ENCODE measurements around the gene CLTB. TPM values are rescaled to one million over a fixed set of nuclear protein-coding genes. Genes with fewer than 3 reads are reported as not detected.
A peak's percentile ranks its signal among the peaks of the same experiment; 100 is the strongest.
"Not testable (repeated sequence)": the region's sequence is repeated elsewhere in the genome, so short reads cannot be mapped to it uniquely, and the experiment has no call there.

CLTB gene
- polyA plus RNA-seq, 1 of the 3 experiments (the other 2 are of a cell fraction) = 91.2 TPM

GRCh38 chr5:176408590-176408989 lies 7.7 kb downstream of the CLTB start:
- Histone ChIP-seq H3K4me1 (ENCODE audit: control insufficient read depth in 1 of 2, insufficient read depth in 2 of 2, low read depth in 1 of 2, low read length in 1 of 2) (no peaks in the 10 kb centered on the region), H2AFZ (ENCODE audit: low read depth) (no peak overlapping the region), H3K9me2 (no peaks in the 10 kb centered on the region), H3K79me2 (ENCODE audit: insufficient read depth) (peaks cover 3% of the 10 kb centered on the region; the same call in 1 of the 2 replicates), H3K36me3 (replicated peaks in 1 of 2; ENCODE audit: control insufficient read depth in 1 of 2, insufficient read depth in 2 of 2, low read length in 1 of 2) (peaks cover 0 to 9% of the 10 kb centered on the region in 2 experiments), H3K27ac (ENCODE audit: low read depth in 2 of 2, low read length in 1 of 2) (no peak overlapping the region), H3K27me3 (ENCODE audit: insufficient read depth) (no peaks in the 10 kb centered on the region), H3F3A (replicated peaks; ENCODE audit: insufficient read depth) (no peaks in the 10 kb centered on the region), H3K4me2 (no peak overlapping the region), H4K20me1 (ENCODE audit: insufficient read depth) (no peaks in the 10 kb centered on the region), H3K4me3 (ENCODE audit: low read depth in 2 of 2, low read length in 1 of 2) (no peak overlapping the region), H3K9ac (no peak overlapping the region), H3K9me3 (no peaks in the 10 kb centered on the region)
- no peak for TF ChIP-seq FOXJ3 (CRISPR knock-in tag; IDR thresholded peaks at IDR 0.05)
- WGBS (ENCODE audit: low lambda C conversion rate) = 92% methylated on average over 5 of the region's 5 CpGs
- ChIA-PET CTCF (interaction anchor here (0.6 kb wide), 1 partner anchor 679 kb away, joined by 3 read pairs; no protein-coding TSS in a partner anchor), POLR2A (no interaction called here)
- DNase-seq = no peak

DNA sequence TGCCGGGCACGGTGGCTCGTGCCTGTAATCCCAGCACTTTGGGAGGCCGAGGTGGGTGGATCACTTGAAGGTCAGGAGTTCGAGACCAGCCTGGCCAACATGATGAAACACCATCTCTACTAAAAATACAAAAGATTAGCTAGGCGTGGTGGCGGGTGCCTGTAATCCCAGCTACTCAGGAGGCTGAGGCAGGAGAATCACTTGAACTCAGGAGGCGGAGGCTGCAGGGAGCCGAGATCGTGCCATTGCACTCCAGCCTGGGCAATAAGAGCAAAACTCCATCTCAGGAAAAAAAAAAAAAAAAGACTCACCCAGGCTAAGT lies 8.1 kb downstream of the CLTB start:
- H3K4me1 ChIP-seq (ENCODE audit: control insufficient read depth in 1 of 2, insufficient read depth in 2 of 2, low read depth in 1 of 2, low read length in 1 of 2); H3K27ac ChIP-seq (ENCODE audit: low read depth in 2 of 2, low read length in 1 of 2); H3K9ac ChIP-seq; H3K27me3 ChIP-seq (ENCODE audit: insufficient read depth); H3F3A ChIP-seq (replicated peaks; ENCODE audit: insufficient read depth); H3K9me3 ChIP-seq; DNase-seq; H4K20me1 ChIP-seq (ENCODE audit: insufficient read depth); H3K9me2 ChIP-seq; H2AFZ ChIP-seq (ENCODE audit: low read depth); H3K79me2 ChIP-seq (ENCODE audit: insufficient read depth); POLR2A ChIA-PET; H3K4me2 ChIP-seq; H3K36me3 ChIP-seq (replicated peaks in 1 of 2; ENCODE audit: control insufficient read depth in 1 of 2, insufficient read depth in 2 of 2, low read length in 1 of 2); H3K4me3 ChIP-seq (ENCODE audit: low read depth in 2 of 2, low read length in 1 of 2): not testable (repeated sequence)
- CTCF ChIA-PET = interaction anchor here (0.6 to 2.1 kb wide), 2 partner anchors 9 to 678 kb away, joined by 3 to 11 read pairs; partner anchors contain the start of gene CLTB
- 93% methylated on average over 10 of the region's 10 CpGs for WGBS (ENCODE audit: low lambda C conversion rate)

- H3K9me3 ChIP-seq = no peaks in the 10 kb centered on the region
Measured at GRCh38 chr5:176407456-176408251, 8.7 kb downstream of the CLTB start.

More at GRCh38 chr5:176407456-176408251, 8.7 kb downstream of the CLTB start:
- Histone ChIP-seq H3K27me3 (ENCODE audit: insufficient read depth) (no peaks in the 10 kb centered on the region), H3K4me3 (ENCODE audit: low read depth in 2 of 2, low read length in 1 of 2) (no peak overlapping the region), H3K9me2 (no peaks in the 10 kb centered on the region), H3K4me2 (no peak overlapping the region), H3K36me3 (replicated peaks in 1 of 2; ENCODE audit: control insufficient read depth in 1 of 2, insufficient read depth in 2 of 2, low read length in 1 of 2) (peaks cover 0 to 9% of the 10 kb centered on the region in 2 experiments), H3F3A (replicated peaks; ENCODE audit: insufficient read depth) (no peaks in the 10 kb centered on the region), H2AFZ (ENCODE audit: low read depth) (no peak overlapping the region), H4K20me1 (ENCODE audit: insufficient read depth) (no peaks in the 10 kb centered on the region), H3K9ac (no peak overlapping the region), H3K79me2 (ENCODE audit: insufficient read depth) (peaks cover 3% of the 10 kb centered on the region; the same call in 1 of the 2 replicates), H3K4me1 (ENCODE audit: control insufficient read depth in 1 of 2, insufficient read depth in 2 of 2, low read depth in 1 of 2, low read length in 1 of 2) (no peaks in the 10 kb centered on the region), H3K27ac (ENCODE audit: low read depth in 2 of 2, low read length in 1 of 2) (no peak overlapping the region)
- WGBS (ENCODE audit: low lambda C conversion rate) = 98% methylated on average over 5 of the region's 6 CpGs
- ChIA-PET CTCF (interaction anchor here (1.5 to 2.1 kb wide), 2 partner anchors 8 to 9 kb away, joined by 6 to 11 read pairs; partner anchors contain the start of gene CLTB), POLR2A (no interaction called here)
- peak; percentile 5 for DNase-seq
- TF ChIP-seq USF1 (IDR thresholded peaks at IDR 0.05; ENCODE audit: borderline replicate concordance, low read depth) = no peak
